Esophagus squamous epithelium (tissue), 5 donors: ENCODE data around the gene KRT77. TPM values are rescaled to one million over a fixed set of nuclear protein-coding genes. Genes with fewer than 3 reads are reported as not detected.

Source experiments
- DNase-seq: peaks from one replicate; lab custom pipeline; 2025; lab: John Stamatoyannopoulos, UW
- H3K27ac ChIP-seq, 4 donors: fragments of 200-600 bp; sonication (generic); one replicate each; pipeline ENCODE4 v1.5.1; 2016 to 2019; ENCODE audit warnings: mild to moderate bottlenecking in 1 of 4
- H3K27me3 ChIP-seq, 4 donors: fragments of 200-600 bp; sonication (generic); 1 replicate in 3 of 4; 2 replicates in 1 of 4; pipeline versions ENCODE4 v1.5.1 to v1.6.0; 2017 to 2021; ENCODE audit warnings: antibody characterized with exemption in 1 of 4
- H3K36me3 ChIP-seq, 3 donors: fragments of 200-600 bp; sonication (generic); one replicate each; pipeline ENCODE4 v1.5.1; 2016 to 2019
- H3K4me1 ChIP-seq, 3 donors: fragments of 200-600 bp; sonication (generic); one replicate each; pipeline ENCODE4 v1.5.1; 2017 to 2019
- H3K4me3 ChIP-seq, 4 donors: fragments of 200-600 bp; sonication (generic); 1 replicate in 3 of 4; 2 replicates in 1 of 4; pipeline ENCODE4 v1.5.1; 2016 to 2019; ENCODE audit warnings: mild to moderate bottlenecking in 2 of 4, moderate library complexity in 1 of 4
- H3K9me3 ChIP-seq, 3 donors: fragments of 200-600 bp; sonication (generic); one replicate each; pipeline ENCODE4 v1.5.1; 2016 to 2019
- CTCF ChIP-seq, 6 experiments: fragments of 450-650 bp in 4 of 6; fragments of 200-600 bp in 2 of 6; sonication (generic) in 2 of 6; IDR thresholded peaks; one replicate each; pipeline ENCODE4 v1.5.1; 2016 to 2019; ENCODE audit warnings: antibody characterized with exemption in 6 of 6, mild to moderate bottlenecking in 4 of 6, moderate library complexity in 4 of 6
- POLR2A ChIP-seq, 4 donors: fragments of 450-650 bp; IDR thresholded peaks; one replicate each; pipeline ENCODE4 v1.6.1; 2017; ENCODE audit warnings: antibody characterized with exemption in 4 of 4, mild to moderate bottlenecking in 4 of 4, moderate library complexity in 3 of 4
- WGBS, 2 donors: methylation state at CpG; one replicate each; pipeline ENCODE4 v1.1.5; 2018; 5-methylcytosine and 5-hydroxymethylcytosine counted together
- intact Hi-C: fragments of 100-400 bp; cut with DNase I; formaldehyde crosslinking; loops from one replicate; pipeline ENCODE4 v1.15.0; 2022
- total RNA-seq, 4 donors: library from RNA; depleted of rRNA; stranded (reverse); fragments of >200 nt; gene quantifications; one replicate each; pipeline ENCODE4 v1.1.0, GENCODE V29; 2016
- donor health status: DM: yes; HTN: yes; CAD: no.

KRT77 gene
- total RNA-seq, 4 donors from 2014 or later = not detected

- Histone ChIP-seq H3K36me3 (no peaks in the 10 kb centered on the region), H3K9me3 (no peaks in the 10 kb centered on the region), H3K4me3 (no peak overlapping the region), H3K4me1 (no peaks in the 10 kb centered on the region), H3K27ac (no peak overlapping the region), H3K27me3 (peaks cover 0 to 28% (median 0%) of the 10 kb centered on the region in 4 donors)
- no peak for DNase-seq
- intact Hi-C loops = no loop called here
- WGBS, 2 donors = 89 to 91% methylated on average over 3 to 5 of the region's 7 CpGs
- no peak for TF ChIP-seq CTCF (IDR thresholded peaks at IDR 0.05)
- no peak for TF ChIP-seq POLR2A (IDR thresholded peaks at IDR 0.05)
Observed at GRCh38 chr12:52676163-52676562, 27.2 kb downstream of the KRT77 start.

- Histone ChIP-seq H3K9me3 (no peaks in the 10 kb centered on the region), H3K36me3 (no peaks in the 10 kb centered on the region), H3K27me3 (peaks cover 0 to 26% (median 0%) of the 10 kb centered on the region in 4 donors), H3K27ac (no peak overlapping the region), H3K4me3 (no peak overlapping the region), H3K4me1 (no peaks in the 10 kb centered on the region)
- no peak for DNase-seq
- intact Hi-C loops = no loop called here
- TF ChIP-seq POLR2A (IDR thresholded peaks at IDR 0.05) (no peak), CTCF (IDR thresholded peaks at IDR 0.05) (no peak)
- 89 to 90% methylated on average over 16 to 24 of the region's 28 CpGs for WGBS, 2 donors
Observed at GRCh38 chr12:52675301-52675701, 28.0 kb downstream of the KRT77 start.

- Histone ChIP-seq H3K4me1 (no peaks in the 10 kb centered on the region), H3K9me3 (no peaks in the 10 kb centered on the region), H3K36me3 (no peaks in the 10 kb centered on the region), H3K27ac (no peak overlapping the region), H3K4me3 (no peak overlapping the region), H3K27me3 (peaks cover 0 to 26% (median 0%) of the 10 kb centered on the region in 4 donors)
- 91 to 97% methylated on average over 3 to 4 of the region's 4 CpGs for WGBS, 2 donors
- TF ChIP-seq CTCF (IDR thresholded peaks at IDR 0.05) (no peak), POLR2A (IDR thresholded peaks at IDR 0.05) (no peak)
- intact Hi-C loops = no loop called here
- DNase-seq = no peak
Observed at GRCh38 chr12:52674433-52674775, 28.9 kb downstream of the KRT77 start.

- Histone ChIP-seq H3K4me3 (no peak overlapping the region), H3K4me1 (no peaks in the 10 kb centered on the region), H3K27me3 (peaks cover 0 to 26% (median 0%) of the 10 kb centered on the region in 4 donors), H3K9me3 (no peaks in the 10 kb centered on the region), H3K36me3 (no peaks in the 10 kb centered on the region), H3K27ac (no peak overlapping the region)
- DNase-seq = no peak
- no peak for TF ChIP-seq CTCF (IDR thresholded peaks at IDR 0.05)
- TF ChIP-seq POLR2A (IDR thresholded peaks at IDR 0.05) = no peak
- intact Hi-C loops = no loop called here
- WGBS, 2 donors = 70 to 72% methylated on average over 3 of the region's 3 CpGs
Observed at GRCh38 chr12:52673713-52674432, 29.5 kb downstream of the KRT77 start.

GRCh38 chr12:52673217-52673616, 30.1 kb downstream of the KRT77 start:
- intact Hi-C loops = no loop called here
- DNase-seq = no peak
- WGBS, 2 donors = 47 to 68% methylated on average over 5 of the region's 5 CpGs
- no peaks in the 10 kb centered on the region for H3K9me3 ChIP-seq
- H3K36me3 ChIP-seq = no peaks in the 10 kb centered on the region
- H3K27ac ChIP-seq = no peak overlapping the region
- no peak overlapping the region for H3K4me3 ChIP-seq
- H3K27me3 ChIP-seq = peaks cover 0 to 22% (median 0%) of the 10 kb centered on the region in 4 donors
- no peaks in the 10 kb centered on the region for H3K4me1 ChIP-seq
- no peak for TF ChIP-seq CTCF (IDR thresholded peaks at IDR 0.05)
- no peak for TF ChIP-seq POLR2A (IDR thresholded peaks at IDR 0.05)
